Duodenal mucosa (tissue), 2 donors: ENCODE data around the gene CFAP44.

Experiments used
- H3K27ac ChIP-seq: one replicate; pipeline ENCODE4 v1.7.0; 2013; ENCODE audit warnings: low read depth, low read length
- H3K27me3 ChIP-seq, 2 donors: one replicate each; pipeline ENCODE4 v1.7.0; 2013; ENCODE audit warnings: low read length in 2 of 2, control low read depth in 1 of 2; ENCODE audit not compliant: insufficient read depth in 2 of 2, control insufficient read depth in 1 of 2
- H3K36me3 ChIP-seq, 2 donors: one replicate each; pipeline ENCODE4 v1.7.0; 2013; ENCODE audit warnings: low read length in 2 of 2, control low read depth in 1 of 2; ENCODE audit not compliant: insufficient read depth in 2 of 2, control insufficient read depth in 1 of 2
- H3K4me1 ChIP-seq, 2 donors: one replicate each; pipeline ENCODE4 v1.7.0; 2013; ENCODE audit warnings: low read length in 2 of 2, control low read depth in 1 of 2; ENCODE audit not compliant: insufficient read depth in 2 of 2, control insufficient read depth in 1 of 2
- H3K4me3 ChIP-seq, 2 donors: one replicate each; pipeline ENCODE4 v1.7.0; 2013; ENCODE audit warnings: low read length in 2 of 2, low read depth in 1 of 2
- H3K9ac ChIP-seq, 2 donors: one replicate each; pipeline ENCODE4 v1.7.0; 2013; ENCODE audit warnings: low read length in 2 of 2, low read depth in 1 of 2
- H3K9me3 ChIP-seq, 2 donors: one replicate each; pipeline ENCODE4 v1.7.0; 2013; ENCODE audit warnings: low read length in 2 of 2, control low read depth in 1 of 2; ENCODE audit not compliant: control insufficient read depth in 1 of 2

CFAP44 gene

DNA sequence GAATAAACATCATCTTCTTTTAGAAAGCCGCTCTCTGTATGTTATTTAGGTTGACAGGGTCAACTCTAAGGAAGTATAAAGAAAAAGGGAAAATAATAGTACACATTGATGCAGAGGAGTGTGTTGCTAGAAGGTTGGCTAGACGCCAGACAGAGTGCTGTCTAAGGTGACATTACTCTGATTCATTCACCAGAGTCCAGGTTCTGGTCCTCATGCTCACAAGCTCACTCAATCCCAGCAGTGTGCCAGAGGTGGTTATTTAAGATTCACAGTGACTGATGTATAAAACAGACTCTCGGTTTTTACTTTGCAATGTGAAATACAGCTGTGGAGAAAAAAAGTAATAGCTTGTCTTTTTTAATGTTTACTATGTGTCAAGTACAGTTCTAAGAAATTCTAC, 1.7 kb downstream of the CFAP44 start:
- H3K27ac ChIP-seq, result no peak overlapping the region
- H3K9me3 ChIP-seq, result no peaks in the 10 kb centered on the region
- H3K36me3 ChIP-seq, result no peaks in the 10 kb centered on the region
- H3K9ac ChIP-seq, result no peak overlapping the region
- no peak overlapping the region for H3K4me3 ChIP-seq
- peaks cover 0 to 9% of the 10 kb centered on the region in 2 donors for H3K4me1 ChIP-seq
- no peaks in the 10 kb centered on the region for H3K27me3 ChIP-seq

DNA sequence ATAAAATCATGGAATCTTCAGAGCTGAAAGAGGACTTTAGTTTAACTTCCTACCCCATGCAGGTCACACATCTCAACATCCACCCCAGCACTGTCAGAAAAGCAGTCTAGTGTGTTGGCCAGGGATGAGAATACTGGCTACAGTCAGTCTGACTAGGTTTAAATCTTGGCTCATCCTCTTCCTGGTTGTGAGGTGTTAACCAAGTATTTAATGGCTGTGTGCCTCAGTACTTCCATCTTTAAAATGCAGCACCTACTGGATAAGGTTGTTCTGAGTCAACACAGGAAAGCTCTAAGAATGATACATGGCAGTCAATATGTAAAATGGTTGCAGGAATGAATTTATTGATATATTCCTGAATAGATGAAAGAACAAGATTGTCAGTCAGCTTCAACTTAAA, 3.1 kb downstream of the CFAP44 start:
- H3K4me1 ChIP-seq, result peaks cover 0 to 9% of the 10 kb centered on the region in 2 donors
- no peak overlapping the region for H3K4me3 ChIP-seq
- no peaks in the 10 kb centered on the region for H3K9me3 ChIP-seq
- H3K27ac ChIP-seq, result no peak overlapping the region
- H3K36me3 ChIP-seq, result no peaks in the 10 kb centered on the region
- H3K9ac ChIP-seq, result no peak overlapping the region
- no peaks in the 10 kb centered on the region for H3K27me3 ChIP-seq

DNA sequence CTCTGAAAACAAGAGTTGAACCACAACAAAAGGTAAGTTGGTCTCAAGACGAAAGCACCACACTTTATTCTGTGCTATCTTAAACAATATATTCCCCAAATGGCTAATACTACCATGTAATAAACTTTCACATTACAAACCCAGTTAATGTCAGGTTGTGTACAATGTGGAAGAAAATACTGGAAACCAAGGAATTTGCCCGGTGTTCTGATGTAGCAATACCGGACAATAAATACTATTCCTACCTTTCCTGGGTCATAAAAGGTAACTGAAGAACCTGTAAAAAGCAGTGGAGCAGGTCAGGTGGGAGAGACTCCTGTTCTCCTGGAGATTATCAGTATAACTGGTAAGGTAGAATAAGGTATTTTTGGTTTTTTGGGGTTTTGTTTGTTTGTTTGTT, 3.9 kb downstream of the CFAP44 start:
- H3K4me3 ChIP-seq, result no peak overlapping the region
- H3K4me1 ChIP-seq, result peaks cover 0 to 9% of the 10 kb centered on the region in 2 donors
- no peaks in the 10 kb centered on the region for H3K36me3 ChIP-seq
- H3K9ac ChIP-seq, result no peak overlapping the region
- H3K27ac ChIP-seq, result no peak overlapping the region
- no peaks in the 10 kb centered on the region for H3K27me3 ChIP-seq
- no peaks in the 10 kb centered on the region for H3K9me3 ChIP-seq

DNA sequence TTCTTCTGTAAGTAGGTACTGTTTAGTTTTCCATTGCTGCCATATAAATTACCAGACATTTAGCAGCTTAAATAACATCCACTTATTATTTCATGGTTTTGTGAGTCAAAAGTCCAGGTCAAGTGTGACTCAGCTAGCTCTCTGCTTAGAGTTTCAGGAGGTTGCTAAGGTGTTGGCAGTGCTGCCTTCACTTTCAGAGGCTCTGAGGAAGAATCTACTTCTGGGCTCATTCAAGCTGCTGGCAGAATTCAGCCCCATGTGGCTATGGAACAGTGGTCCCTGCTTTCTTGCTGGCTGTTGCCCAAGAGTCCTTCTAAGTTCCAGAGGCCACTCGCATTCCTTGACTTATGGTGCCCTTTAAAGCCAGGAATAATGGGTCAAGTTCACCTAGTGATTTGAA, 4.5 kb downstream of the CFAP44 start:
- Histone ChIP-seq H3K4me1 (peaks cover 0 to 9% of the 10 kb centered on the region in 2 donors), H3K9ac (no peak overlapping the region), H3K36me3 (no peaks in the 10 kb centered on the region), H3K9me3 (no peaks in the 10 kb centered on the region), H3K4me3 (no peak overlapping the region), H3K27ac (no peak overlapping the region), H3K27me3 (no peaks in the 10 kb centered on the region)

DNA sequence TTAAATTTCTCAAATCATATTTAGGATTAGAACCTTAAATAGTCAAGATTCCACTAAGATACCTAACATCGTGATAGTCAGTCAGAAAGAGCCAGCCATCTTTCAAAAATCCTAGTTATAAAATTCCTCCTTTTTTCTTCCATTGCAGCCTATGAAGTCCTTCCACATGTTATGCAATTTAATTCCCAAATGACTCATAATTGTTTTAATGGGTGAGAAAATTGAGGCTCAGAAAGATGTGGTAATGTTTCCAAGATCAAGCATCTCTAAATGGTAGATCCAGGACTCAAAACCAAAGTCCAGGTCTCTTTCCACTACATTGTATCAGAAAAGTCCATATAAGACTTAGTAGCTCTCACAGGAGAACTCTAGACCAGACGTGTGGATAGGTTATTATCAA, 9.5 kb downstream of the CFAP44 start:
- Histone ChIP-seq H3K36me3 (peaks cover 0 to 1% of the 10 kb centered on the region in 2 donors), H3K4me1 (peaks cover 0 to 1% of the 10 kb centered on the region in 2 donors), H3K9me3 (no peaks in the 10 kb centered on the region), H3K9ac (no peak overlapping the region), H3K27ac (no peak overlapping the region), H3K27me3 (no peaks in the 10 kb centered on the region), H3K4me3 (no peak overlapping the region)

DNA sequence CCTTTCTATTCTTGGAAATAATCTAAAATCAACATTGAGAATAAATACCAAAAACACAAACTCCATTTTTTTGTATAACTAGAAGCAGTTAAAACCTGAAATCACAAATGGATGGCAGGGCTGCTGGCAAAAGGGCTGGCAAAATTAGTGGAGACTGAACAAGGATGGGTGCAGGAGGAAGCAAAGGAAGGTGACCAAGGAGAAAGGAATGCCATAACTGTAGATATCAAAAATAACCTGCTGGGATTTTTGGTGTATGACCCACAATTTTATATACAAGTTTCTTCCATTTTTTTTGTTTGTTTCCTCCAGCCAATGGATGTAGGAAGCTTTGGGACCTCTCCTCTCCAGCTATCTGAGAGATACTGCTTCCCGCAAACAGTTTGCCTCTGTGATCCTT, 12.7 kb downstream of the CFAP44 start:
- H3K27me3 ChIP-seq, result no peaks in the 10 kb centered on the region
- no peaks in the 10 kb centered on the region for H3K4me1 ChIP-seq
- no peak overlapping the region for H3K27ac ChIP-seq
- H3K9ac ChIP-seq, result no peak overlapping the region
- H3K9me3 ChIP-seq, result no peaks in the 10 kb centered on the region
- no peak overlapping the region for H3K4me3 ChIP-seq
- peaks cover 0 to 13% of the 10 kb centered on the region in 2 donors for H3K36me3 ChIP-seq

DNA sequence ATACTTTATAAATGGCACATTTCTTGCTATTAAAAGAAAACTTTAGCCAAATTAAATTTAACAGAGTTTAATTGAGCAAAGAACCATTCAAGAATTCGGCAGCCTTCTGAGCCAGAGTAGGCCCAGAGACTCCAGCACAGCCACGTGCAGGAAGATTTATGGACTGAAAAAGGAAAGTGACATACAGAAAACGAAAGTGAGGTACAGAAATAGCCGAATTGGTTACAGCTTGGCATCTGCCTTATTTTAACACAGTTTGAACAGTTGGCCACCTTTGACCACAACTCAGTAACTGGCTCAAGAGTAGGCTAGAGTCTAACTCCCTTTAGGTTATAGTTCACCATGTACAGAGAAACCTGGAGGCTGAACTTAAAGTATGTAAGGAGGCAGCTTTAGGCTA, 17.6 kb downstream of the CFAP44 start:
- Histone ChIP-seq H3K36me3 (peaks cover 0 to 13% of the 10 kb centered on the region in 2 donors), H3K27ac (no peak overlapping the region)

DNA sequence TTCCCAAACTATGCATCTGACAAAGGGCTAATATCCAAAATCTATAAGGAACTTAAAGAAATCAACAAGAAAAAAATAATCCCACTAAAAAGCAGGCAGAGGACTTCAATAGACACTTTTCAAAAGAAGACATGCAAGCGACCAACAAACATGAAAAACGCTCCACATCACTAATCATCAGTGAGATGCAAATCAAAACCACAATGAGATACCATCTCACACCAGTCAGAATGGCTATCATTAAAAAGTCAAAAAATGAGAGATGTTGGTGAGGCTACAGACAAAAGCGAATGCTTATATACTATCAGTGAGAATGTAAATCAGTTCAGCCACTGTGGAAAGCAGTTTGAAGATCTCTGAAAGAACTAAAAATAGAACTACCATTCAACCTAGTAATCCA, 20.2 kb downstream of the CFAP44 start:
- Histone ChIP-seq H3K4me1 (no peaks in the 10 kb centered on the region), H3K4me3 (no peak overlapping the region), H3K9me3 (no peaks in the 10 kb centered on the region), H3K27me3 (no peaks in the 10 kb centered on the region), H3K36me3 (peaks cover 0 to 5% of the 10 kb centered on the region in 2 donors), H3K27ac (no peak overlapping the region), H3K9ac (no peak overlapping the region)

More for the DNA sequence above, 17.6 kb downstream of the CFAP44 start:
- Histone ChIP-seq H3K9me3 (no peaks in the 10 kb centered on the region), H3K4me3 (no peak overlapping the region), H3K27me3 (no peaks in the 10 kb centered on the region), H3K9ac (no peak overlapping the region), H3K4me1 (no peaks in the 10 kb centered on the region)

DNA sequence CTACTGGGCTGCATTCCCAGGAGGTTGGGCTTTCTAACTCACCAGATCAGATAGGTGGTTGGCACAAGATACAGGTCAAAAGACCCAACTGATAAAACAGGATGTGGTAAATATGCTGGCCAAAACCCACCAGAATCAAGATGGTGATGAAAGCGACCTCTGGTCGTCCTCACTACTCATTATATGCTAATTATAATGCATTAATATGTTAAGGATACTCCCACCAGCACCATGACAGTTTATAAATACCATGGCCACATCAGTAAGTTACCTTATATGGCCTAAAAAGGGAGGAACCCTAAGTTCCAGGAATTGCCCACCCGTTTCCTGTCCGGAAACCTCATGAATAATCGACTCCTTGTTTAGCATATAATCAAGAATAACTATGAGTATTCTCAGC, 31.6 kb downstream of the CFAP44 start:
- Histone ChIP-seq H3K4me3 (no peak overlapping the region), H3K27ac (no peak overlapping the region), H3K4me1 (no peaks in the 10 kb centered on the region), H3K9ac (no peak overlapping the region), H3K9me3 (no peaks in the 10 kb centered on the region), H3K36me3 (no peaks in the 10 kb centered on the region), H3K27me3 (no peaks in the 10 kb centered on the region)

DNA sequence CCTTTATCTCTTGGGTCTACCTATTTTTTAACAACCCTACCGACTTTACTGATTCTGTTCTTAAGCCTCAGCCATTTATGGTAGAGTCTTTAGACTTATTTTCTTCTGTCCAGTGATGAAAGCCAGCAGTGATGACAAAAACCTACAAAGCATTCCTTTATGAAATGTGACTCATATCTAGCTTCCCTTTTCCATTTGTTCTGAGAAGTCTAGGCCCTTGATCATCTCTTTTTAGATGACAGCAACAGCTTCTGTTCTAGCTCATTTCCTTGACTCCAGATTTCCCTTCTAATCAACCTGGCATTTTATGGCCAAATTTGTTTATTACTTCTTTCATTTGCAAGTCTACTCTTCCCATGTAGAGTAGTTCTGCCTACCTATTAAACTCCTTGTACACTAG, 36.1 kb downstream of the CFAP44 start:
- no peaks in the 10 kb centered on the region for H3K4me1 ChIP-seq
- no peaks in the 10 kb centered on the region for H3K27me3 ChIP-seq
- H3K4me3 ChIP-seq, result no peak overlapping the region
- H3K9ac ChIP-seq, result no peak overlapping the region
- H3K9me3 ChIP-seq, result no peaks in the 10 kb centered on the region
- peaks cover 2 to 10% of the 10 kb centered on the region in 2 donors for H3K36me3 ChIP-seq
- no peak overlapping the region for H3K27ac ChIP-seq

DNA sequence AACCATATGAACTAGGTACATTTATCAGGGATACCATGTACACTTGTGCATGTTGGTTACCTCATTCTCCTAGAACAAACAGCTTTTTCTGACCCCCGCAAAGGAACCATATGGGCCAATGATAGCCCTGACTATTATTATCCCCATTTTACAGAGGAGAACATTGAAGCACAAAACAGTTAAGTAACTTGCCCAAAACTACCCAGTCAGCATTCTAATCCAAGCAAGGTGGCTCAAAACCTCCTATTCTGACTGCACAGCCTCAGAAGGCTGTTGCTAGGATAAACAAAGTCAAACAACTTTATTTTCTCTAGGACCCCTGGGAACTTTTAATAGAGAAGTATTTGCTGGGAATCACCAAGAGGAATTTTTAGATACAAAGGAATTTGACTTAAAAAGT, 36.7 kb downstream of the CFAP44 start:
- Histone ChIP-seq H3K9ac (no peak overlapping the region), H3K27ac (no peak overlapping the region), H3K27me3 (no peaks in the 10 kb centered on the region), H3K9me3 (no peaks in the 10 kb centered on the region), H3K4me1 (no peaks in the 10 kb centered on the region), H3K4me3 (no peak overlapping the region), H3K36me3 (peaks cover 2 to 10% of the 10 kb centered on the region in 2 donors)
